ENCODE measurements around the gene ZNF577.

ZNF577 gene

DNA sequence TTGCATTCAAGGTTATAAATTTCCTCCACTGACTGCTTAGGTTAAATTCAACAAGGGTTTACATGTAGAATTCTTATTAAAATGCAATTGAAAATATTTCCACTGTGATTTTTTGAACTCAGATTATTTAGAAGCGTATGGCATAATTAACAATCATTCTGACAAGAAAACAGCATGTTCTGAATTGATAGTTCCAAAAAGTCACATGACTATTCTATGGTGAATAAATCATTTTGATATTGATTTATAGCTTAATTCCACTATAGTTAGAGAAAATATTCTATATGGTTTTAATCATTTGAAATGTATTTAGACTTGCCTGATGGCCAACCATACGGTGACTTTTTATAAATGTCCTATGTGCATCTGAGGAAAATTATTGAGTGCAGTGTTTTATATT is 3.0 kb downstream of the ZNF577 start:
- no peak overlapping the region for H3K4me3 ChIP-seq (ENCODE audit: low read depth, low read length)
- DNase-seq (ENCODE audit: low read depth), result no peak

DNA sequence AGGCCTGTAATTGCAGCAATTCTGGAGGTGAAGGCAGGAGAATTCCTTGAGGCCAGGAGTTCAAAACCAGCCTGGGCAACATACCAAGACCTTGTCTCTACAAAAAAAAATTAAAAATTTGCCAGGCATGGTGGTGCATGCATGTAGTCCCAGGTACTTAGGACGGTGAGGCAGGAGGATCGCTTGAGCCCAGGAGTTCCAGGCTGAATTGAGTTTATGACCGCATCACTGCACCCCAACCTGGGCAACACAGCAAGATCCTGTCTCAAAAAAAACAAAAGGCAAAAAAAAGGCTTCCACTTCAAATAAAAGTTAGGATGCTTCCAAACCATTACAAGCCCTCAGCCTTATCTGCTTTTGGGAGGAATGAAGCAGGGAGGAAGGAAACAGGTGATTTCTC is 5.2 kb downstream of the ZNF577 start:
- no peak for DNase-seq (ENCODE audit: low read depth)
- H3K4me3 ChIP-seq (ENCODE audit: low read depth, low read length), result no peak overlapping the region

DNA sequence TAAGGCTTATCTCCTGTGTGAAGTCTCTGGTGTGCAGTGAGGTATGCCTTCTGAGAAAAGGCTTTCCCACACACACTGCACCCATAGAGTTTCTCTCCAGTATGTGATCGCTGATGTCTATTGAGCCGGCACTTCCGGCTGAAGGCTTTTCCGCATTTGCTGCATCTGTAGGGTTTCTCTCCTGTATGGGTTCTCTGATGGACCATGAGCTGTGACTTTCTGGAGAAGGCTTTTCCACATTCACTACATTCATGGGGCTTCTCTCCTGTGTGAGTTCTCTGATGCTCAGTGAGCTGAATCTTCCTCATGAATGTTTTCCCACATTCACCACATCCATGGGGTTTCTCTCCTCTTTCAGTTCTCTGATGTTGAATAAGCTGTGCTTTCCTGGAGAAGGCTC is 14.7 kb downstream of the ZNF577 start:
- DNase-seq (ENCODE audit: low read depth), result no peak
- H3K4me3 ChIP-seq (ENCODE audit: low read depth, low read length), result no peak overlapping the region

DNA sequence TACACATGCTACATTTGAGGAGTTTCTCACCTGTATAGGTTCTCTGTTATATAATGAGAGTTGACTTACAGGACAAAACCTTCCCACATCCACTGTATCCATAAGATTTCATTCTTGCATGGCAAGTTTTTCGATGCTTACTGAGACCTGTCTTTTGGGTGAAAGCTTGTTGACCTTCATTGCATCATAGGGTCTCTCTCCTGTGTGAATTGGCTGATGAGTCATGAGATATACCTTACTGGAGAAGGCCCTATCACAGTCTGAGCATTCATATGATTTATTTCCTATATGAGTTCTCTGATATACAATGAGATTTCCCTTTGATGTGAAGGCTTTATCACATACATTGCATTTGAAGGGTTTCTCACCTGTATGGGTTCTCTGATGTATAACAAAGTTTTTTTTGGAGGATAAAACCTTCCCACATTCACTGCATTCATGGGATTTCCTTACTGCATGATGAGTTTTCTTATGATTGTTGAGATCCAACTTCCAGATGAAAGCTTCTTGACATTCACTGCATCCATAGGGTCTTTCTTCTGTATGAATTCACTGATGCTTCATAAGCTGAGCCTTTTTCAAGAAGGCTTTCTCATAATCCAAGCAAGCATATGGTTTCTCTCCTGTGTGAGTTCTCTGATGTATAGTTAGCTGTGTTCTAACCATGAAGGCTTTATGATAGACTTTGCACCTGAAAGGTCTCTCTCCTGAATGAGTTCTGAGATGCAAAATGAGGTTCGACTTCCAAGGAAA is 25.7 kb downstream of the ZNF577 start:
- H3K4me3 ChIP-seq (ENCODE audit: low read depth, low read length), result no peak overlapping the region
- no peak for DNase-seq (ENCODE audit: low read depth)

DNA sequence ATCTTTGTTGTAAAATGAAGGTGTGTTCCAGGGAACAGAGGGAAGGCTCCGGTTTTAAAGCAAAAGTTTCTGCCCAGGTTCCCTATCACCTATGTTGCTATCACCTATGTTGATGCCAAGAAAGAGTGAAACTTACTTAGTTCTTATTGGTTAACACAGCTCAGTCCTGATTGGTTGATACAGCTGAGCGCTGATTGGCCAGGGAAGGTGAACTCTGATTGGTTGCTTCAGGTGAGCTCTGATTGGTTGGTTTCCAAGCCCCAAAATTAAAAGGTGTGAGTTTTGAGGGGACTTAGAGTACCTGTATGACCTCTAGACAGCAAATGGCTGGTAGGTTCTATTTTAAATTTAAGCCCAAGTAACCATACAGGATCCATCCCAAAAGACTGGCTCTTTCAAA is 50.6 kb downstream of the ZNF577 start:
- DNase-seq (ENCODE audit: low read depth), result no peak
- no peak overlapping the region for H3K4me3 ChIP-seq (ENCODE audit: low read depth, low read length)

- no peak for DNase-seq (ENCODE audit: low read depth)
- H3K4me3 ChIP-seq (ENCODE audit: low read depth, low read length), result no peak overlapping the region
Measured at GRCh38 chr19:51830274-51830673, 57.5 kb downstream of the ZNF577 start.

DNA sequence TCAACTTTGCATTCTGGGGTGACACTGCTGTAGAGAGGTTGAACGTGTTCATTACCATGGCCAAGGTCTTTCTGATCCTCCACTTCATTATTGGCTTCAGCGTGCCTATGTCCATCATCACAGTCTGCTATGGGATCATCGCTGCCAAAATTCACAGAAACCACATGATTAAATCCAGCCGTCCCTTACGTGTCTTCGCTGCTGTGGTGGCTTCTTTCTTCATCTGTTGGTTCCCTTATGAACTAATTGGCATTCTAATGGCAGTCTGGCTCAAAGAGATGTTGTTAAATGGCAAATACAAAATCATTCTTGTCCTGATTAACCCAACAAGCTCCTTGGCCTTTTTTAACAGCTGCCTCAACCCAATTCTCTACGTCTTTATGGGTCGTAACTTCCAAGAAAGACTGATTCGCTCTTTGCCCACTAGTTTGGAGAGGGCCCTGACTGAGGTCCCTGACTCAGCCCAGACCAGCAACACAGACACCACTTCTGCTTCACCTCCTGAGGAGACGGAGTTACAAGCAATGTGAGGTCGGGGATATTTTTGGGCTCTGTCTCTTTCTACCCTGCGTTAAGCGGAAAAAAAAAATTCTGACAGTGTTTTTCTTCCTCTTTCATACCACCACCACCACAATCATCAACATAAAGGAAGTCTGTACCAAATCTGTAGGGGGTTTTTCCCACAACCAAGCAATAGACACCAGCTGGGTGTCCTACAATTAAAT is 63.3 kb downstream of the ZNF577 start:
- no peak for DNase-seq (ENCODE audit: low read depth)
- H3K4me3 ChIP-seq (ENCODE audit: low read depth, low read length), result no peak overlapping the region

DNA sequence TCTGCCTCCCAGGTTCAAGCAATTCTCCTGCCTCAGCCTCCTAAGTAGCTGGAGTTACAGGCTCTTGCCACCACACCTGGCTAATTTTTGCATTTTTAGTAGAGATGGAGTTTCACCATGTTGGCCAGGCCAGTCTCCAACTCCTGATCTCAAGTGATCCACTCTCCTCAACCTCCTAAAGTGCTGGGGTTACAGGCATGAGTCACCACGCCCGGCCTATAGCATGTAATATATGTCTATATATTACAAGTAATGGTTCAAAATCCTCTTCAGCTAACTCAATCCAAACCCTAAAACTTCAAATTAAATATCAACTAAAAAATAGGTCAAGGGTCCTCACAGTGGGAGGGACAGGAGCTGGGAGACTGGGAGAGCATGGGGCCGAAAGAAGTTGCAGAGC is 64.8 kb downstream of the ZNF577 start:
- no peak overlapping the region for H3K4me3 ChIP-seq (ENCODE audit: low read depth, low read length)
- DNase-seq (ENCODE audit: low read depth), result no peak

DNA sequence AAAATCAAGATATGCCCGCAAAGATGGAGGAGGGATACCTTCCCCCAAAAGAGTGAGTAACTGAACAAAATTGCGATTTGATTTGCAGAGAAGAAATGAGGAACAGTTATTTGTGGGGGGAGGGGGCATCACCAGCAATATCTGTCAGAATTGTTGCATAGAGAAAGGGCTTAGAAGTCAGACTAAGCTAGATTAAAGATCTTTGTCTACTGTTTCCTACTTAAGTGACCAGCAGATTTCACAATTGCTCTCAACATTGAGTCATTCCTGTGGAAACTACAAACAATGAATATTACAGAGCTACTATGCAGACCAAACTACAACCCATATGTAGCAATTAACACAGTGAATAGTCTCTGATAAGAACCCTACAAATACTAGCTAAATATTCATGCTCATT is 65.4 kb downstream of the ZNF577 start:
- no peak for DNase-seq (ENCODE audit: low read depth)
- no peak overlapping the region for H3K4me3 ChIP-seq (ENCODE audit: low read depth, low read length)

- no peak for DNase-seq (ENCODE audit: low read depth)
- H3K4me3 ChIP-seq (ENCODE audit: low read depth, low read length), result no peak overlapping the region
Measured at GRCh38 chr19:51821921-51822320, 65.8 kb downstream of the ZNF577 start.

DNA sequence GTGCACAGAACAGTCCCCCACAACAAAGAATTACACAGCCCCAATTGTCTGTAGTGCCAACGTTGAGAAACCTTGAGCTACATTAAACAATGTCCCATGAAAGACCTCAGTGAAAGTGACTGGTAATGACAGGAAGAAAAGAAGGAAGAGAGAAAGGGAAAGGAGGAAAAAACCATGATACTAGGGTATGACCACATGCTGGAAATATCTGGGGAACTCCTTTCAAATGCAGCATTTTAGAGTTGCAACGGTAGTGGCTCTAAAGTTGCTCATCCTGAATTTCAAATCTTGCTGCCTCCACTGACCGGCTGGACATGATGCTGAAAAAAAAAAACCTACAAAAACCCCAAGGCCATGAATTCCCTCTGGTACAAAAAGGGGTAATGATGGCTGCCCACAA is 66.3 kb downstream of the ZNF577 start:
- no peak for DNase-seq (ENCODE audit: low read depth)
- no peak overlapping the region for H3K4me3 ChIP-seq (ENCODE audit: low read depth, low read length)

Data from skeletal muscle cell (primary cell).